ENCODE measurements around the gene DAP. TPM values are rescaled to one million over a fixed set of nuclear protein-coding genes. Genes with fewer than 3 reads are reported as not detected.

Gene DAP
- total and polyA plus RNA-seq, 2 experiments from 2014 or later: 35.7 to 37.6 TPM

- H3K27ac ChIP-seq (ENCODE audit: low read depth): no peak overlapping the region
- no peaks in the 10 kb centered on the region for H3K36me3 ChIP-seq (ENCODE audit: insufficient read depth)
- peaks cover 3% of the 10 kb centered on the region; the same call in 1 of the 2 replicates for H3K27me3 ChIP-seq (ENCODE audit: insufficient read depth)
- peaks cover 21% of the 10 kb centered on the region for H3K4me1 Mint-ChIP-seq
- TF ChIP-seq CTCF (conservative IDR thresholded peaks at IDR 0.05; ENCODE audit: low read depth in 2 of 2): no peak
- TF ChIP-seq CREB1 (CRISPR knock-in tag; IDR thresholded peaks at IDR 0.05; ENCODE audit: low read depth): no peak
- no peak for TF ChIP-seq ETS1 (IDR thresholded peaks at IDR 0.05)
- TF ChIP-seq ZNF331 (CRISPR knock-in tag; IDR thresholded peaks at IDR 0.05; ENCODE audit: low read depth): no peak
- no peak for TF ChIP-seq STAT1 (IDR thresholded peaks at IDR 0.05; ENCODE audit: unreplicated experiment)
- TF ChIP-seq EZH2 (IDR thresholded peaks at IDR 0.05; ENCODE audit: low read depth, unreplicated experiment): no peak
- TF ChIP-seq REST (IDR thresholded peaks at IDR 0.05; ENCODE audit: unreplicated experiment): no peak
- no peak for TF ChIP-seq POLR2AphosphoS5 (IDR thresholded peaks at IDR 0.05; ENCODE audit: low read depth)
- TF ChIP-seq EZH2phosphoT487 (IDR thresholded peaks at IDR 0.05; ENCODE audit: unreplicated experiment): no peak
- no peak for TF ChIP-seq JUNB (IDR thresholded peaks at IDR 0.05; ENCODE audit: unreplicated experiment)
- TF ChIP-seq ZNF462 (CRISPR knock-in tag; IDR thresholded peaks at IDR 0.05): no peak
- TF ChIP-seq ZNF114 (CRISPR knock-in tag; IDR thresholded peaks at IDR 0.05): no peak
- TF ChIP-seq NANOG (IDR thresholded peaks at IDR 0.05; ENCODE audit: borderline replicate concordance): no peak
- no peaks in the 10 kb centered on the region for H3K9me3 Mint-ChIP-seq
- ATAC-seq (no peak), DNase-seq (ENCODE audit: low spot score) (no peak)
- H3K36me3 Mint-ChIP-seq (ENCODE audit: low read depth): no peaks in the 10 kb centered on the region
- peaks cover 4% of the 10 kb centered on the region; the same call in 1 of the 2 replicates for H4K20me1 ChIP-seq (replicated peaks; ENCODE audit: insufficient read depth)
- H3K4me3 ChIP-seq: no peak overlapping the region
- H2AFZ ChIP-seq: peak overlapping the region; percentile 85
- H3K79me2 ChIP-seq (replicated peaks; ENCODE audit: insufficient read depth): peaks cover 23% of the 10 kb centered on the region
- H3K4me1 ChIP-seq (ENCODE audit: insufficient read depth): peaks cover 12% of the 10 kb centered on the region; the same call in 1 of the 2 replicates
- H3K4me3 Mint-ChIP-seq: peak overlapping the region; percentile 83
- 0 out of 2 replicates have a peak, but pooled peaks cover 3% of the 10 kb centered on the region for H3F3A ChIP-seq (replicated peaks; ENCODE audit: low read depth)
- peaks cover 16% of the 10 kb centered on the region for H3K27me3 Mint-ChIP-seq (ENCODE audit: insufficient read depth, low read depth, poor library complexity)
- peak overlapping the region; percentile 94; the same call in 1 of the 2 replicates for H3K4me2 ChIP-seq
- H3K27ac Mint-ChIP-seq: no peak overlapping the region
- H3K9me2 ChIP-seq (ENCODE audit: insufficient read depth): no peaks in the 10 kb centered on the region
Measured at GRCh38 chr5:10762776-10763500, 1.9 kb upstream of the DAP start.
